ENCODE data around the gene RPH3AL. TPM values are rescaled to one million over a fixed set of nuclear protein-coding genes. Genes with fewer than 3 reads are reported as not detected.

The RPH3AL gene
- total RNA-seq, 1 experiment from 2014 or later: 26.0 TPM

- ChIA-PET POLR2A (ENCODE audit: unreplicated experiment) (no interaction called here), CTCF (interaction anchor here (0.6 kb wide), 1 partner anchor 45 kb away, joined by 3 read pairs; no protein-coding TSS in a partner anchor)
- Histone ChIP-seq H3K79me2 (ENCODE audit: low read depth) (no peaks in the 10 kb centered on the region), H3K4me3 (no peak overlapping the region), H3K27me3 (ENCODE audit: insufficient read depth, low read depth) (no peaks in the 10 kb centered on the region), H3K4me2 (no peak overlapping the region), H3K9me2 (ENCODE audit: insufficient read depth) (no peaks in the 10 kb centered on the region), H3K36me3 (ENCODE audit: low read depth) (no peaks in the 10 kb centered on the region), H3F3A (ENCODE audit: insufficient read depth, low read depth) (no peaks in the 10 kb centered on the region), H3K27ac (no peak overlapping the region), H2AFZ (no peak overlapping the region), H3K9me3 (ENCODE audit: insufficient read depth, low read depth) (no peaks in the 10 kb centered on the region), H3K4me1 (replicated peaks; ENCODE audit: insufficient read depth) (no peaks in the 10 kb centered on the region), H4K20me1 (ENCODE audit: insufficient read depth) (no peaks in the 10 kb centered on the region)
- no peak for TF ChIP-seq EZH2 (IDR thresholded peaks at IDR 0.05; ENCODE audit: low read depth)
- TF ChIP-seq, protein P1, sequence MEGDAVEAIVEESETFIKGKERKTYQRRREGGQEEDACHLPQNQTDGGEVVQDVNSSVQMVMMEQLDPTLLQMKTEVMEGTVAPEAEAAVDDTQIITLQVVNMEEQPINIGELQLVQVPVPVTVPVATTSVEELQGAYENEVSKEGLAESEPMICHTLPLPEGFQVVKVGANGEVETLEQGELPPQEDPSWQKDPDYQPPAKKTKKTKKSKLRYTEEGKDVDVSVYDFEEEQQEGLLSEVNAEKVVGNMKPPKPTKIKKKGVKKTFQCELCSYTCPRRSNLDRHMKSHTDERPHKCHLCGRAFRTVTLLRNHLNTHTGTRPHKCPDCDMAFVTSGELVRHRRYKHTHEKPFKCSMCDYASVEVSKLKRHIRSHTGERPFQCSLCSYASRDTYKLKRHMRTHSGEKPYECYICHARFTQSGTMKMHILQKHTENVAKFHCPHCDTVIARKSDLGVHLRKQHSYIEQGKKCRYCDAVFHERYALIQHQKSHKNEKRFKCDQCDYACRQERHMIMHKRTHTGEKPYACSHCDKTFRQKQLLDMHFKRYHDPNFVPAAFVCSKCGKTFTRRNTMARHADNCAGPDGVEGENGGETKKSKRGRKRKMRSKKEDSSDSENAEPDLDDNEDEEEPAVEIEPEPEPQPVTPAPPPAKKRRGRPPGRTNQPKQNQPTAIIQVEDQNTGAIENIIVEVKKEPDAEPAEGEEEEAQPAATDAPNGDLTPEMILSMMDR (conservative IDR thresholded peaks at IDR 0.05): no peak
- DNase-seq: no peak
- intact Hi-C loops (cut with micrococcal nuclease; ENCODE audit: unreplicated experiment): no loop called here
- no TSS peak for BruUV-seq (replicated peaks)
Measured at GRCh38 chr17:306116-306515, 46.5 kb downstream of the RPH3AL start.

DNA sequence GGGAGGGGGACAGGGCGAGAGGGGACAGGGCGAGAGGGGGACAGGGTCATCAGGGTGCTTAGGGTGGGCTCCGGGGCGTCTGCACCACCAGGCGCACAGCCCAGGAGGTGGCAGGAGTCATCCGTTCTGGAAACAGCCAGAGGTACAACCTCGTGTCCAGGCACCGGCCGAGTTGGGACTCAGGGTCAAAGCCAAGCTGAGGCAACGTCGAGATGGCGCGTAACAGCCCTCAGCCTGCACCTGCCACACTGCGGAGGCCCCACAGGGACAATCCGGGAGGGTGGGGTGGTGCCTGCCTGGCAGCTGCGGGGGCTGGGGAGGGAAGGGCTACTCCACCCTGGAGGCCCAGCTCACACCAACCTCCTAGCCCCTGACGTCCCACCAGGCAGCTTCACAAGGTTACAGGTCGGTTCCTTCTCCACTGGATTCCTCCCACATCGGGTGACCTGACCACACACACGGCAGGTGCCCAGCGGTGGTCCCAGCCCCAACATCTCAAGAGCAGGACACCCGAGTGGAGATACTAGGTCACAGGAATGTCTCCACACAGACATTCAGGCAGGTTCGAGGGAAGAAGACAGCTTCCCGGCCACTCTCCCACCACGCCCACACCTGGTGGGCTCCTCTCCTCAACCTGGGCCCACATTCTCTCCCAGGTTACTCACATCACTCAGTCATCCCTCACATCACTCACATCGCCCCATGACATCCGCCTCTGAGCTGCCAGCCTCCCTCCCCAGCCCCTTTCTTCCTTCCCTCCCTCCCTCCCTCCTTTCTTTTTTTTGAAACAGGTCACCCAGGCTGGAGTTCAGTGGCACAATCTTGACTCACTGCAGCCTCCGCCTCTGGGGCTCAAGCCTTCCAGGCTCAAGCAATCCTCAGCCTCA, 47.3 kb downstream of the RPH3AL start:
- TF ChIP-seq, protein P1 (conservative IDR thresholded peaks at IDR 0.05): no peak
- TF ChIP-seq EZH2 (IDR thresholded peaks at IDR 0.05; ENCODE audit: low read depth): no peak
- ChIA-PET POLR2A (ENCODE audit: unreplicated experiment) (no interaction called here), CTCF (interaction anchor here (0.6 kb wide), 2 partner anchors 44 to 45 kb away, joined by 3 to 4 read pairs; no protein-coding TSS in a partner anchor)
- Histone ChIP-seq H3K9me2 (ENCODE audit: insufficient read depth) (no peaks in the 10 kb centered on the region), H4K20me1 (ENCODE audit: insufficient read depth) (no peaks in the 10 kb centered on the region), H3K36me3 (ENCODE audit: low read depth) (no peaks in the 10 kb centered on the region), H3K27me3 (ENCODE audit: insufficient read depth, low read depth) (no peaks in the 10 kb centered on the region), H3K9me3 (ENCODE audit: insufficient read depth, low read depth) (no peaks in the 10 kb centered on the region), H2AFZ (no peak overlapping the region), H3K4me3 (no peak overlapping the region), H3K4me1 (replicated peaks; ENCODE audit: insufficient read depth) (no peaks in the 10 kb centered on the region), H3K4me2 (no peak overlapping the region), H3K27ac (no peak overlapping the region), H3F3A (ENCODE audit: insufficient read depth, low read depth) (no peaks in the 10 kb centered on the region), H3K79me2 (ENCODE audit: low read depth) (no peaks in the 10 kb centered on the region)
- DNase-seq: peak in 1 of 2 experiments; percentile 13
- no TSS peak for BruUV-seq (replicated peaks)
- intact Hi-C loops (cut with micrococcal nuclease; ENCODE audit: unreplicated experiment): no loop called here

DNA sequence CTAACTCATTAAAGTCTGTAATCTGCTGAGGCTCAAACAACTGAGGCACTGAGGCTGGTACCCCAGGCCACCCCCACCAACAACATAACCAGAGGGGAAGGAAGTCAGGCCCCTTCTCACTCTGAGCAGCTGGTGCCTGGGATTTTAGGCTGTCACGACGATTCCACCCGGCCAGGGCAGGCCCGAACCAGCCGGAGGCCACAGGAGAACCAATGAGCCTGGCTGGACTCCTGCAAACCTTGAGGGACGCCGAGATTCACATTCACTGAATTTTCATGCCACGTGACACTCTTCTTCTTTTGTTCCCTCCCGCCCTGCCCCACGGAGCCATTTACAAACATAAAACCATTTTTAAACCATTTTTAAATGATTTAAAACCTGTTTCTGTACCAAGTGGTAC, 48.1 kb downstream of the RPH3AL start:
- no peaks in the 10 kb centered on the region for H3K27me3 ChIP-seq (ENCODE audit: insufficient read depth, low read depth)
- H3K79me2 ChIP-seq (ENCODE audit: low read depth): no peaks in the 10 kb centered on the region
- intact Hi-C loops (cut with micrococcal nuclease; ENCODE audit: unreplicated experiment): no loop called here
- DNase-seq: no peak
- no peak overlapping the region for H3K4me3 ChIP-seq
- no peaks in the 10 kb centered on the region for H3K4me1 ChIP-seq (replicated peaks; ENCODE audit: insufficient read depth)
- no peak overlapping the region for H3K4me2 ChIP-seq
- no peaks in the 10 kb centered on the region for H3F3A ChIP-seq (ENCODE audit: insufficient read depth, low read depth)
- no TSS peak for BruUV-seq (replicated peaks)
- no peaks in the 10 kb centered on the region for H3K9me3 ChIP-seq (ENCODE audit: insufficient read depth, low read depth)
- TF ChIP-seq EZH2 (IDR thresholded peaks at IDR 0.05; ENCODE audit: low read depth): no peak
- TF ChIP-seq, protein P1 (conservative IDR thresholded peaks at IDR 0.05): no peak
- H3K27ac ChIP-seq: no peak overlapping the region
- H3K36me3 ChIP-seq (ENCODE audit: low read depth): no peaks in the 10 kb centered on the region
- ChIA-PET POLR2A (ENCODE audit: unreplicated experiment) (no interaction called here), CTCF (no interaction called here)
- H2AFZ ChIP-seq: no peak overlapping the region
- no peaks in the 10 kb centered on the region for H3K9me2 ChIP-seq (ENCODE audit: insufficient read depth)
- H4K20me1 ChIP-seq (ENCODE audit: insufficient read depth): no peaks in the 10 kb centered on the region
